MM.1S (cell line): ENCODE measurements around the gene PRICKLE1.

Source experiments
- CTCF ChIP-seq: fragments of 300-600 bp; sonication (generic); IDR thresholded peaks from 2 replicates; pipeline ENCODE4 v1.5.1; 2016; ENCODE audit warnings: antibody characterized with exemption, low read length, mixed read lengths
- EZH2 ChIP-seq: fragments of 300-600 bp; sonication (generic); optimal IDR thresholded peaks from 2 replicates; pipeline ENCODE3; 2017; ENCODE audit warnings: low read depth, mild to moderate bottlenecking, antibody characterized with exemption, low read length, mixed read lengths

GRCh38 chr12:42502682-42503081, 86.9 kb downstream of the PRICKLE1 start:
- TF ChIP-seq CTCF = no peak
- TF ChIP-seq EZH2 = no peak
